Activated CD4-positive, alpha-beta memory T cell treated with anti-CD3 and anti-CD28 coated beads for 36 hours (primary cell): ENCODE measurements around the gene NBPF8. TPM values are rescaled to one million over a fixed set of nuclear protein-coding genes. Genes with fewer than 3 reads are reported as not detected.
"Not testable (repeated sequence)": the region's sequence is repeated elsewhere in the genome, so short reads cannot be mapped to it uniquely, and the experiment has no call there.

Experiments used
- CTCF ChIA-PET: fragments of 350-600 bp; sonication (Branson Sonifier 250); formaldehyde crosslinking; loops from one replicate; lab custom pipeline; 2021; ENCODE audit warnings: antibody characterized with exemption, inconsistent platforms; lab: Charles Lee
- POLR2A ChIA-PET: fragments of 350-600 bp; sonication (Branson Sonifier 250); formaldehyde crosslinking; loops from one replicate; lab custom pipeline; 2021; ENCODE audit warnings: antibody characterized with exemption; lab: Charles Lee
- DNase-seq: peaks from one replicate; pipeline ENCODE4 v3.0.0-alpha.2; 2020
- H3K27ac Mint-ChIP-seq: one replicate; pipeline ENCODE4 v1.8.0; 2021; ENCODE audit warnings: mixed read lengths
- H3K27me3 Mint-ChIP-seq: one replicate; pipeline ENCODE4 v1.8.0; 2021; ENCODE audit warnings: mixed read lengths
- H3K36me3 Mint-ChIP-seq: one replicate; pipeline ENCODE4 v1.8.0; 2021; ENCODE audit warnings: mixed read lengths
- H3K4me1 Mint-ChIP-seq: one replicate; pipeline ENCODE4 v1.8.0; 2021; ENCODE audit warnings: low read depth, mixed read lengths
- H3K4me3 Mint-ChIP-seq: one replicate; pipeline ENCODE4 v1.8.0; 2021; ENCODE audit warnings: mild to moderate bottlenecking, mixed read lengths
- H3K9me3 Mint-ChIP-seq: one replicate; pipeline ENCODE4 v1.8.0; 2021; ENCODE audit warnings: mixed read lengths
- intact Hi-C: fragments of 100-400 bp; cut with micrococcal nuclease; formaldehyde crosslinking; loops from one replicate; pipeline ENCODE4 v1.15.1; 2023
- total RNA-seq, 2 experiments: library from RNA; stranded (reverse); gene quantifications; one replicate each; pipeline ENCODE4 v1.2.3, GENCODE V29; 2021

NBPF8 gene
- total RNA-seq, 2 experiments from 2014 or later, result 26.7 to 31.2 TPM

DNA sequence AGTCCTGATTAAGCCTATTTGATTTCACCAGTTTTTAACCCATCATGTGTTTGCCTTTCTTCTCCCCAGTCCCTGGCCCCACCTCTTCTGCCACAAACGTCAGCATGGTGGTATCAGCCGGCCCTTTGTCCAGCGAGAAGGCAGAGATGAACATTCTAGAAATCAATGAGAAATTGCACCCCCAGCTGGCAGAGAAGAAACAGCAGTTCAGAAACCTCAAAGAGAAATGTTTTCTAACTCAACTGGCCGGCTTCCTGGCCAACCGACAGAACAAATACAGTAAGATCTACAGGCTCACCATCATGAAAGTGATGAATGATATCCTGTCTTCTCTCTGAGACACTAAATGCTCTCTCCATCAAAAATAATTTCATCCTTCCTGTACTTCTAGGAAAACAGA is 34.3 kb downstream of the NBPF8 start:
- H3K36me3 Mint-ChIP-seq, DNase-seq, intact Hi-C loops, CTCF ChIA-PET, H3K27me3 Mint-ChIP-seq, H3K4me3 Mint-ChIP-seq, H3K4me1 Mint-ChIP-seq, H3K9me3 Mint-ChIP-seq, H3K27ac Mint-ChIP-seq, POLR2A ChIA-PET: not testable (repeated sequence)

Other genes starting within 250 kb of the NBPF8 start
- gene SEC22B, start 238.5 kb upstream of the NBPF8 start, total RNA-seq, result 10 to 100 TPM; 19.7 to 20.8 TPM